IPS-15b (cell line): ENCODE results near the gene INPP5D.

Experiments
- H3K27me3 ChIP-seq: one replicate; pipeline ENCODE4 v1.6.1; 2013; ENCODE audit warnings: low read length; ENCODE audit not compliant: control insufficient read depth, insufficient read depth
- H3K36me3 ChIP-seq: one replicate; pipeline ENCODE4 v1.6.1; 2013; ENCODE audit warnings: low read length; ENCODE audit not compliant: control insufficient read depth, insufficient read depth
- H3K4me1 ChIP-seq: one replicate; pipeline ENCODE4 v1.6.1; 2013; ENCODE audit warnings: mild to moderate bottlenecking, low read length; ENCODE audit not compliant: control insufficient read depth, insufficient read depth
- H3K4me3 ChIP-seq: one replicate; pipeline ENCODE4 v1.5.1; 2013; ENCODE audit warnings: low read depth, low read length
- H3K9ac ChIP-seq: one replicate; pipeline ENCODE4 v1.6.1; 2013; ENCODE audit warnings: low read depth, mild to moderate bottlenecking, low read length
- H3K9me3 ChIP-seq: one replicate; pipeline ENCODE4 v1.6.1; 2013; ENCODE audit warnings: mild to moderate bottlenecking, low read length; ENCODE audit not compliant: control insufficient read depth, insufficient read depth

Gene INPP5D

DNA sequence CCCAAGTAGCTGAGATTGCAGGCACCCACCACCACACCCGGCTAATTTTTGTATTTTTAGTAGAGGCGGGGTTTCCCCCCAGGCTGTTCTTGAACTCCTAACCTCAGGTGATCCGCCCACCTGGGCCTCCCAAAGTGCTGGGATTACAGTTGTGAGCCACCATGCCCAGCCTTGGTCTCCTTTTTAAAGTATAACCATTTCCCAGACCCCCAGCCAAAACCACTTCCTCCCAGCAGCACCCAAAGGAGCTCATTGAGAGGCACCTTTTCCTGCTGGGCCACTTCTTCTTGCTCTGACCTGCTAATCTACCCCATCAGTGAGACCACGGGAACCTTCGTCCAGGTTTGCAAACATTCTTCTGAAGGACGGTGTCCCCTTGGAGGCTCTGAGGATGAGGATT is 69.9 kb downstream of the INPP5D start:
- no peaks in the 10 kb centered on the region for H3K36me3 ChIP-seq
- H3K9me3 ChIP-seq, result no peaks in the 10 kb centered on the region
- no peak overlapping the region for H3K4me3 ChIP-seq
- H3K4me1 ChIP-seq, result peaks cover 3% of the 10 kb centered on the region
- no peak overlapping the region for H3K9ac ChIP-seq
- no peaks in the 10 kb centered on the region for H3K27me3 ChIP-seq

DNA sequence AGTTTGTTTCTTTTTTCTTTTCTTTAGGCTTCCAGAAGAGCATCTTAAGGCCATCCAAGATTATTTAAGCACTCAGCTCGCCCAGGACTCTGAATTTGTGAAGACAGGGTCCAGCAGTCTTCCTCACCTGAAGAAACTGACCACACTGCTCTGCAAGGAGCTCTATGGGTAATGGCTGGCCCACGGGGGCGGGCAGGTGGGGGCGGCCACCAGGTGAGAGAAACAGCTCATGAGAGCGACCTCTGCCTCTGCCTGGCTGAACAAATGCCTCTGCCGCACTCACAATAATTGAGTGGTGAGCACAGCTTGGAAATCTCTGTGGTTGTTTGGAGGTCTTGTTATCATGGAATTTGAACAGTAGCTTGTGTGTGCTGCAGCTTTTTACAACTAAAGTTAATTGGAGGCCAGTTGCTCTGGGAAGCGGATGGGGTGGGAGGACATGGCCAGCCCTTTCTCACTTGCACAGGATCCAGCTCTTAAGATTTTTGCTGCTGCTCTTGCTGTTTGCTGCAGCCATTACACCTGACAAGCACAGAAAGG is 70.4 kb downstream of the INPP5D start:
- H3K4me3 ChIP-seq, result no peak overlapping the region
- H3K4me1 ChIP-seq, result peaks cover 3% of the 10 kb centered on the region
- no peaks in the 10 kb centered on the region for H3K27me3 ChIP-seq
- no peaks in the 10 kb centered on the region for H3K9me3 ChIP-seq
- H3K36me3 ChIP-seq, result no peaks in the 10 kb centered on the region
- H3K9ac ChIP-seq, result no peak overlapping the region

DNA sequence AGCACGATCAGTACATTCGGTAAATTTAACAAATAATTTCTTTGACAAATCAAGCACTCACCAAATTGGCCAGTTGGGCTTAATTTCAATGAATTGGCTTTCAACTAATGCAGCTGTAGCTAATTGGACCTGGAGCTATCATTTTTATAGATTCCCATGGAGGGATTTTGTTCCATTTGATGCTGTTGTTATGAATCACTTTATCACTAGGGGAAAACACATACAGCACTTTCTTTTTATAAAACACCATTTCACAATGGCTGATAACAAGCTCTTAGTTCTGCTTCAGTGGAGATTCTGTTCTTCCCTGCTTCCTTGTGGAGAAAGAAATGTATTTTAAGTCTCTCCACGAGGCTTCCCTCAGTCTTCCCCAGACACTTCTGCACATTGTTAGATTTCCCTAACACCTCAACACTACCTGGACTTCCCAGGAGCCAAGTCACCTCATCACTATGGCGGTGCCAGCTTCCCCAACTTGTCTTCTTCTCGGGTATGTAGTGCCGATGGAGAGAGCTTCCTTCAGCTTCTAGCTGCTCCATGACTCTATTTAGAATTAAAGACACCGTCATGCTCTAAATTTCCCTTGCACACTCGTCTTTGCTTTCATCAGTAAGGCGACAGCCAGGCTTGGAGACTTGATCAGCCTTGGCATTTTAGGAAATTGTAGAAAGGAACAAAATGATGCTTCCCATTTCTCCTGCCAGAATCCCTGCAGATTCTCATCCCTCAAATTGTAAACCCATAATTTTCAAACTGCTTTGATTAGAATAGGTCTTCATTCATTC is 72.0 kb downstream of the INPP5D start:
- Histone ChIP-seq H3K36me3 (no peaks in the 10 kb centered on the region), H3K27me3 (no peaks in the 10 kb centered on the region), H3K9ac (no peak overlapping the region), H3K9me3 (no peaks in the 10 kb centered on the region), H3K4me3 (no peak overlapping the region), H3K4me1 (peaks cover 3% of the 10 kb centered on the region)

DNA sequence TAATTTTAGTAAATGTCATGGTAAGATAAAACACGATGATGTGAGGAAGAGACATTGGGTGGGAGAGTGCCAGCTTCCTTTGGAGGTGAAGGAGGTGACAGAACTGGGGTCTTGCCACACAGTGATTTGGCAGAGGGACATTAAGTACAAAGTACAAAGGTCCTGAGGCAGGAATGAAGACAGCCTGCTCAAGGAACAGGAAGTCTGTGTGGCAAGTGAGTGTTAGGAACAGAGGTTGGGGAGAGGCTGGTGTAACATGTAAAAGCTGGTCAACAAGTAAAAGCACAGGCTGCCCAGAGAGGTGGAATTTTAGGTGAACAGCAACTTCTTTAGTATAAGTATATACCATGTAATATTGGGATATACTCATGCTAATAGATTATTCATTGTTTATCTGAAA is 73.1 kb downstream of the INPP5D start:
- Histone ChIP-seq H3K27me3 (no peaks in the 10 kb centered on the region), H3K9ac (no peak overlapping the region), H3K36me3 (no peaks in the 10 kb centered on the region), H3K4me3 (no peak overlapping the region), H3K9me3 (no peaks in the 10 kb centered on the region), H3K4me1 (peaks cover 4% of the 10 kb centered on the region)

DNA sequence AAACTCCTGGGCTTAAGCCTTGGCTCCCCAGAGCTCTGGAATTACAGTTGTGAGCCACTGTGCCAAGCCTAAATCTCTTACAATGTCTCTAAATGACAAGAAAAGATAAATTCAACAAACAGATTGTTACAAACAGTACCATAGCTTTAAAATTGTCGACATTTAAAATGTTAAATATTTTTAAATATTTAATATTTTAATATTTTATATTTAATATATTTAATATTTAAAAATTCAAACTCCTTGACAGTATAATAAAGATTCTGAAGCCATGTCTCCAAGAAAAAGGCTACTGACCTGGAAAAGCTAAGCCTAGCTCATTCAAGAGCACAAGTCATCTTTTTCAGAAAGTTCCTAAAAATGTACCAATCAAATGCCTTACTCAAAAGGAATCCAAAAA is 75.3 kb downstream of the INPP5D start:
- no peaks in the 10 kb centered on the region for H3K9me3 ChIP-seq
- no peak overlapping the region for H3K9ac ChIP-seq
- no peaks in the 10 kb centered on the region for H3K36me3 ChIP-seq
- H3K27me3 ChIP-seq, result no peaks in the 10 kb centered on the region
- H3K4me3 ChIP-seq, result no peak overlapping the region
- peaks cover 15% of the 10 kb centered on the region for H3K4me1 ChIP-seq

DNA sequence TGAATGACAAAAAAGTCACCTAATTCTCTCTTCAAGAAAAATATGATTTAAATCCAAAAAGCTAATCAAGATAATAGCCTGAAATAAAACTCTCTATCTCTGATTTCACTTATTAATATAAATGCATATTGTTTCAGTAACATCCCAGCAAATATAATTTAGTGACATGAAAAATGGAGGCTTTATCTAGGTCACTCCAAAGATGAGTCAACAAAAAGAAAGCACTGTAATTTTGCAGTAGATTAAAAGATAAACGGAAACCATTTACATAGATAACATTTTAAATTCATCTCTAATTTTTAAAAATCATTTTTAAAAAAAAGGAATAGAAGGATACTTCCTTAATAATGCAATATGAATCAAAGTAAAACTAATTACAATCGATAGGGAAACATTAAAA is 76.9 kb downstream of the INPP5D start:
- H3K36me3 ChIP-seq, result no peaks in the 10 kb centered on the region
- H3K4me3 ChIP-seq, result no peak overlapping the region
- H3K4me1 ChIP-seq, result peaks cover 23% of the 10 kb centered on the region
- no peaks in the 10 kb centered on the region for H3K9me3 ChIP-seq
- no peak overlapping the region for H3K9ac ChIP-seq
- H3K27me3 ChIP-seq, result no peaks in the 10 kb centered on the region

DNA sequence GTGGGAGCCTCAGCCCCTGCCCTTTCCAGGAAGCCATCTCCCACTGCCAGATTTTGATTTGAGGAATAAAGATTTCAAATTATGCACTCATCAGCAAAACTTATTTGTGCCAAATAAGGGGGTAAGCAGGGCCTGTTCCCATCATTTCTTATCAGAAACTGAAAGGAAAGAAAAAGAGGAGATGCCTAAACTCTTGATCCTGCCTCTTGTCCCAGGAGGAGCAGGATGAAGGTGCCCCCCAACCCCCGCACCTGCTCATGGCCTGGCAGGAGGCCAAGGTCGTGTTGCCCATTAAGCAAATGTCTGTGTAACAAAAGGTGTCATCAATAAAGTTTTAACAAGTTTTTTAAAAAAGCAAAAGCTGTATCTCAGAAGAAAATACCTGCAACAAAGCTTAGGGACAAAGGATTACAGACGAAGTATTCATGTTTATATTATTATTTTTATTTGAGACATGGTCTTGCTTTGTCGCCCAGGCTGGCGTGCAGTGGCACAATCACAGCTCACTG is 80.0 kb downstream of the INPP5D start:
- Histone ChIP-seq H3K36me3 (no peaks in the 10 kb centered on the region), H3K4me3 (peak overlapping the region; percentile 18), H3K9me3 (no peaks in the 10 kb centered on the region), H3K9ac (peak overlapping the region; percentile 55), H3K27me3 (no peaks in the 10 kb centered on the region), H3K4me1 (peaks cover 29% of the 10 kb centered on the region)

DNA sequence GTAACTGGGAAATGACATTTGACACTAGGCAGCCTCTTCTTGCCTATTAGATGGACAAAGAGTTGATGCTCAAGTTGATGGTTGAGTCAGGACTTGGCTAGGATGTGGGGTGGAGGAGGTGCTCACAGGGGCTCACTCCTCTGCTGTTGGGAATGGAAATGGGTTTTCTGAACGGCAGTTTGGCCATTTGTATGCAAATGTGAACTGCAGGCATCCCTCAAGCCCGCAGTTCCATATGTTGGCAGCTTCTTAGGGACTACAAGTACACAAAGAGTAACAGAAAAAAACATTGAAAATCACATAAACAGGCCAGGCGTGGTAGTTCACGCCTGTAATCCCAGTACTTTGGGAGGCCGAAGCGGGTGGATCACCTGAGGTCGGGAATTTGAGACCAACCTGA is 80.8 kb downstream of the INPP5D start:
- peak overlapping the region; percentile 14 for H3K4me3 ChIP-seq
- peaks cover 29% of the 10 kb centered on the region for H3K4me1 ChIP-seq
- H3K27me3 ChIP-seq, result no peaks in the 10 kb centered on the region
- H3K9ac ChIP-seq, result no peak overlapping the region
- H3K9me3 ChIP-seq, result no peaks in the 10 kb centered on the region
- no peaks in the 10 kb centered on the region for H3K36me3 ChIP-seq

DNA sequence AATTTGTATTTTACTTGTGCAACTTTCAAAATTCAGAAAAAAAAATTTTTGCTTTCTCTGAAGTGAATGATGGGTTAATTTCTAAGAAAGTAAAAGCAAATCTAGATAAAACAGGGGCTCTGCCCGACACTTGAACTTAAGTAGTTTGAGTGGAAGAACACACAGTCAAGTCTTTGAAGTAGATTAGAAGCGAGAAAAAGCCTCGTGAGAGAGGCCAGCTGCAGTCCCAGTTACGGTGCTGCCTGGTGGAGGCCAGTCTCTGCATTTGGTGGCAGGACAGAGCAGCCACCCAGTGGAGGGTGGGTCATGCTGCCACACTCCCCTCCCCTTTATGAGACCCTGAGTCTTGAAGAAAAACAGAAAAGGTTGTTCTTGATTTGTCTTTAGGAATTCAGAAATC is 81.8 kb downstream of the INPP5D start:
- Histone ChIP-seq H3K9ac (no peak overlapping the region), H3K27me3 (no peaks in the 10 kb centered on the region)

DNA sequence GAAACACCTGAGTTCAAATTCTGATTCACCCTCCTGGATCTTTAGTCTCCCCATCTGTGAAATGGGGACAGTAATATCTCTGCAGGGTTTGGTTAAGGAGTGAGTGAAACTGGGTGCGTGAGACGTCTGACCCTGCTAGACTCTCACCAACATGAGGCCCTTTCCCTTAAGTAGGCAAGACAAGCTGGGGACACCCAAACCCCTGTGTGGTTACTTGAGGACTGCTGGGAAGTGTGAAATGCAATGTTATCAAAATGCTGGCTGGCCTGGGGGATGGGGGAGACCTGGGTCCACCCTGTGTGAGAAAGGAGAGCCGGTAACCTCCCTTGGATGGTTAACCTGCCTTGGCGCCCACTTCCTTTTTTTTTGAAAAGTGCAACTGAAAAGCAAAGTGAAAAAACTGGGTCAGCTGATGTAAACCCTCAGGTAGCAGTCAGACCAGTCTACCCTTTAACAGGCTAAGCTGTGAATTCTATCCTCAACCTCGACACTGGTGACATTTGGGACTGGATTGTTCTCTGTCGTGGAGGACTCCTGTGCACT is 82.3 kb downstream of the INPP5D start:
- Histone ChIP-seq H3K4me3 (no peak overlapping the region), H3K9ac (no peak overlapping the region), H3K36me3 (no peaks in the 10 kb centered on the region)

More for the DNA sequence above, 81.8 kb downstream of the INPP5D start:
- H3K4me1 ChIP-seq, result peaks cover 29% of the 10 kb centered on the region
- no peaks in the 10 kb centered on the region for H3K9me3 ChIP-seq
- H3K4me3 ChIP-seq, result no peak overlapping the region
- H3K36me3 ChIP-seq, result no peaks in the 10 kb centered on the region

DNA sequence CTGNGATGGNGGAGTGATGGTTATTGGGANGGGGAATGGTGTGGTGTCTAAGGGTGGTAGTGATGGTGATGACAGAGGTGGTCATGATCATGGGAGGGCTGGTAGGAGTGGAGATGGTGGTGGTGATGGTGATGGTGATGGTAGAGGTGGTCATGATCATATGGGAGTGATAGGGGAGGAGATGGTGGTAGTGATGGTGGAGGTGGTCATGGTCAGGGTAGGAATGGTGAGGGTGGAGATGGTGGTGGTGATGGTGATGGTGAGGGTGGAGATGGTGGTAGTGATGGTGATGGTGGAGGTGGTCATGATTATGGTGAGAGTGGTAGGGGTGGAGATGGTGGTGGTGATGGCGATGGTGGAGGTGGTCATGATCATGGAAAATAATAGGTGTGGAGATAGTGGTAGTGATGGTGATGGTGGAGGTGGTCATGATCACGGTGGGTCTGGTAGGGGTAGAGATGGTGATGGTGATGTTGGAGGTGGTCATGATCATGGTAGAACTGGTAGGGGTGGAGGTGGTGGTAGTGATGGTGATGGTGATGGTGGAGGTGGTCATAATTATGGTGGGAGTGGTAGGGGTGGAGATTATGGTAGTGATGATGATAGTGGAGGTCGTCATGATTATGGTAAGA is 83.7 kb downstream of the INPP5D start:
- Histone ChIP-seq H3K4me3 (no peak overlapping the region), H3K9me3 (no peaks in the 10 kb centered on the region), H3K36me3 (no peaks in the 10 kb centered on the region), H3K4me1 (peaks cover 26% of the 10 kb centered on the region), H3K27me3 (no peaks in the 10 kb centered on the region), H3K9ac (no peak overlapping the region)

More for the DNA sequence above, 82.3 kb downstream of the INPP5D start:
- no peaks in the 10 kb centered on the region for H3K27me3 ChIP-seq
- H3K9me3 ChIP-seq, result no peaks in the 10 kb centered on the region
- peaks cover 29% of the 10 kb centered on the region for H3K4me1 ChIP-seq
